Measurements from ENCODE around the gene GGTA1. TPM values are rescaled to one million over a fixed set of nuclear protein-coding genes. Genes with fewer than 3 reads are reported as not detected.

Gene GGTA1
- polyA plus RNA-seq, 1 donor (not counting 4 experiments of a cell fraction or from before 2014, with no cell fraction given): not detected

DNA sequence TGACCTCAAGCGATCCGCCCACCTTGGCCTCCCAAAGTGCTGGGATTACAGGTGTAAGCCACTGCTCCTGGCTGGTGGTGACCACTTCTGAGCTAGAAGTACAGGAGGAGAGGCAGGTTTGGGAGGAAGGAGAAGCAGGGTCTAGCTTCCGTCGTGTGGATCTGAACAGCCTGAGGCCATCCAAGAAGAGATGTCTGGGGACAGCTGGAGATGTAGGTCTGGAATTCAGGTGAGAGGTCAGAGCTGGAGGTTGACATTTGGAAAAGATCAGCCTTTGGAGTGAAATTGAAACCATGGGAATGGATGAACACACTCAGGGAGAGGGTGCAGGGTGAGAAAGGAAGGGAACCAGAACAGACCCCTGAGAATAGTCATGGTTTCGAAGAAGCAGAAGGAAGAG lies 33.2 kb upstream of the GGTA1 start:
- no peak overlapping the region for H3K27ac ChIP-seq (ENCODE audit: control insufficient read depth, insufficient read depth, low read length)
- FAIRE-seq: no peak
- dilution Hi-C loops (cut with MboI; ENCODE audit: extremely low pct_ligation_motif_present, low sequenced_read_pairs): no loop called here
- H2AFZ ChIP-seq (ENCODE audit: control insufficient read depth, low read length): no peak overlapping the region
- no peaks in the 10 kb centered on the region for H3K9me1 ChIP-seq (ENCODE audit: control insufficient read depth, extremely low read depth, insufficient read depth, low read length)
- H3K27me3 ChIP-seq (ENCODE audit: control insufficient read depth, extremely low read depth, insufficient read depth, low read length): no peaks in the 10 kb centered on the region
- no peaks in the 10 kb centered on the region for H4K20me1 ChIP-seq (ENCODE audit: control insufficient read depth, extremely low read depth, insufficient read depth, low read length)
- H3K9ac ChIP-seq (ENCODE audit: control insufficient read depth, extremely low read depth, insufficient read depth, low read length): no peak overlapping the region
- no peak overlapping the region for H3K4me2 ChIP-seq (ENCODE audit: control insufficient read depth, extremely low read depth, insufficient read depth, low read depth, low read length)
- H3K4me3 ChIP-seq (ENCODE audit: control insufficient read depth in 2 of 3, extremely low read depth in 1 of 3, insufficient read depth in 2 of 3, low read depth in 1 of 3, low read length in 3 of 3): no peak overlapping the region
- no peak for DNase-seq (ENCODE audit: low read depth, low spot score)
- no peaks in the 10 kb centered on the region for H3K79me2 ChIP-seq (ENCODE audit: control insufficient read depth, insufficient read depth, low read length)
- peaks cover 8% of the 10 kb centered on the region for H3K4me1 ChIP-seq (ENCODE audit: control insufficient read depth, extremely low read depth, insufficient read depth, low read length)
- no peaks in the 10 kb centered on the region for H3K36me3 ChIP-seq (ENCODE audit: control insufficient read depth in 2 of 2, extremely low read depth in 1 of 2, insufficient read depth in 2 of 2, low read length in 2 of 2)
- TF ChIP-seq EZH2 (IDR thresholded peaks at IDR 0.05; ENCODE audit: low read length) (no peak), CTCF (optimal IDR thresholded peaks at IDR 0.05 in 1 of 3, IDR thresholded peaks at IDR 0.05 in 1 of 3, conservative IDR thresholded peaks at IDR 0.05 in 1 of 3; ENCODE audit: extremely low read depth in 1 of 3, insufficient read depth in 2 of 3, low read length in 3 of 3) (no peak)
- H3K9me3 ChIP-seq (ENCODE audit: control insufficient read depth, low read depth, low read length): no peaks in the 10 kb centered on the region

GRCh38 chr9:121529237-121529987 lies 29.8 kb upstream of the GGTA1 start:
- peak; percentile 15 for DNase-seq (ENCODE audit: low read depth, low spot score)

More at GRCh38 chr9:121529237-121529987, 29.8 kb upstream of the GGTA1 start:
- dilution Hi-C loops (cut with MboI; ENCODE audit: extremely low pct_ligation_motif_present, low sequenced_read_pairs): loop anchor here (10.0 kb wide), 1 partner anchor 85 kb away; no protein-coding TSS in a partner anchor
- H3K36me3 ChIP-seq (ENCODE audit: control insufficient read depth in 2 of 2, extremely low read depth in 1 of 2, insufficient read depth in 2 of 2, low read length in 2 of 2): no peaks in the 10 kb centered on the region
- H3K79me2 ChIP-seq (ENCODE audit: control insufficient read depth, insufficient read depth, low read length): no peaks in the 10 kb centered on the region
- no peaks in the 10 kb centered on the region for H3K9me3 ChIP-seq (ENCODE audit: control insufficient read depth, low read depth, low read length)
- H3K4me3 ChIP-seq (ENCODE audit: control insufficient read depth in 2 of 3, extremely low read depth in 1 of 3, insufficient read depth in 2 of 3, low read depth in 1 of 3, low read length in 3 of 3): no peak overlapping the region
- H3K9ac ChIP-seq (ENCODE audit: control insufficient read depth, extremely low read depth, insufficient read depth, low read length): no peak overlapping the region
- no peak overlapping the region for H3K27ac ChIP-seq (ENCODE audit: control insufficient read depth, insufficient read depth, low read length)
- H3K4me1 ChIP-seq (ENCODE audit: control insufficient read depth, extremely low read depth, insufficient read depth, low read length): peaks cover 8% of the 10 kb centered on the region
- H4K20me1 ChIP-seq (ENCODE audit: control insufficient read depth, extremely low read depth, insufficient read depth, low read length): no peaks in the 10 kb centered on the region
- peak overlapping the region; percentile 10 for H3K4me2 ChIP-seq (ENCODE audit: control insufficient read depth, extremely low read depth, insufficient read depth, low read depth, low read length)
- no peaks in the 10 kb centered on the region for H3K27me3 ChIP-seq (ENCODE audit: control insufficient read depth, extremely low read depth, insufficient read depth, low read length)
- H3K9me1 ChIP-seq (ENCODE audit: control insufficient read depth, extremely low read depth, insufficient read depth, low read length): no peaks in the 10 kb centered on the region
- peak overlapping the region; percentile 66 for H2AFZ ChIP-seq (ENCODE audit: control insufficient read depth, low read length)
- peak; percentile 83 for FAIRE-seq
- no peak for TF ChIP-seq EZH2 (IDR thresholded peaks at IDR 0.05; ENCODE audit: low read length)
- TF ChIP-seq CTCF (optimal IDR thresholded peaks at IDR 0.05 in 1 of 3, IDR thresholded peaks at IDR 0.05 in 1 of 3, conservative IDR thresholded peaks at IDR 0.05 in 1 of 3; ENCODE audit: extremely low read depth in 1 of 3, insufficient read depth in 2 of 3, low read length in 3 of 3): no peak
